GM23338 (cell line): ENCODE measurements around the gene ASPDH.

ENCODE experiments used
- CREB1 ChIP-seq: fragments of 250-450 bp; sonication (Bioruptor Pico); IDR thresholded peaks from 2 replicates; pipeline ENCODE4 v1.5.0; 2020; ENCODE audit warnings: low read depth, mild to moderate bottlenecking, moderate library complexity
- EZH2 ChIP-seq: fragments of 200-600 bp; sonication (generic); IDR thresholded peaks from one replicate; pipeline ENCODE4 v1.8.0; 2017; ENCODE audit warnings: antibody characterized with exemption, mild to moderate bottlenecking, low read depth; ENCODE audit not compliant: unreplicated experiment
- EZH2phosphoT487 ChIP-seq: fragments of 200-600 bp; sonication (generic); IDR thresholded peaks from one replicate; pipeline ENCODE4 v1.8.1; 2018; ENCODE audit warnings: antibody characterized with exemption; ENCODE audit not compliant: unreplicated experiment
- JUNB ChIP-seq: IDR thresholded peaks from one replicate; pipeline ENCODE4 v1.6.1; 2016; ENCODE audit warnings: antibody characterized with exemption; ENCODE audit not compliant: unreplicated experiment
- NANOG ChIP-seq: IDR thresholded peaks from 2 replicates; pipeline ENCODE4 v1.6.1; 2016; ENCODE audit warnings: antibody characterized with exemption, borderline replicate concordance
- POLR2AphosphoS5 ChIP-seq: IDR thresholded peaks from 2 replicates; pipeline ENCODE4 v1.6.1; 2016; ENCODE audit warnings: antibody characterized with exemption, low read depth
- ZNF114 ChIP-seq: fragments of 250-450 bp; sonication (Bioruptor Pico); IDR thresholded peaks from 2 replicates; pipeline ENCODE4 v1.5.0; 2020; ENCODE audit warnings: mild to moderate bottlenecking, moderate library complexity
- ZNF331 ChIP-seq: fragments of 250-450 bp; sonication (Bioruptor Pico); IDR thresholded peaks from 2 replicates; pipeline ENCODE4 v1.5.0; 2020; ENCODE audit warnings: low read depth, mild to moderate bottlenecking, moderate library complexity
- TF ChIP-seq, protein P1 (sequence below), 2 experiments: fragments of 200-600 bp in 1 of 2; sonication (generic) in 1 of 2; conservative IDR thresholded peaks; 2 replicates each; pipeline versions ENCODE4 v1.5.1 to v1.6.1; 2016 to 2017; ENCODE audit warnings: antibody characterized with exemption in 2 of 2, low read depth in 2 of 2, mild to moderate bottlenecking in 2 of 2, moderate library complexity in 1 of 2
- TF ChIP-seq, protein P2 (sequence below): IDR thresholded peaks from one replicate; pipeline ENCODE4 v1.6.1; 2018; ENCODE audit warnings: antibody characterized with exemption; ENCODE audit not compliant: unreplicated experiment
- TF ChIP-seq, protein P3 (sequence below): IDR thresholded peaks from 2 replicates; pipeline ENCODE4 v1.6.1; 2016; ENCODE audit warnings: antibody characterized with exemption

DNA sequence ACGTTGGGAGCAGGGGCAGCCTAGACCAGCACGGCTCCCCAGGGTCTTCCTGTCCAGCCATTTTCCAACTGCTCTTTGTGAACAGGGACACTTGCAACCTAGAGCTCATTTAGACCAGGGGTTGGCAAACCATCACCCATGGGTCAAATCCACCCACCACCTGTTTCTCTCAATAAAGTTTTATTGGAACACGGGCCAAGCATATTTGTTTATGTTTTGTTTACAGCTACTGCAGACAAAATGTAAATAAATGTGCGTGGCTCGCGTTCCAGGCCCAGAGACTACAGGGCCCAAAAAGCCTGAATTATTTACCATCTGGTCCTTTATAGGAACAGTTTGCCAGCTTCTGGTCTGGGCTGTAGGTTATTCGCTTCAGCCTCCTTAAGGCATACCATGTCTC is 50.7 kb downstream of the ASPDH start:
- TF ChIP-seq POLR2AphosphoS5 (no peak), CREB1 (CRISPR knock-in tag) (no peak), EZH2 (no peak), ZNF114 (CRISPR knock-in tag) (no peak), EZH2phosphoT487 (no peak), JUNB (no peak), ZNF331 (no peak), NANOG (no peak)
- TF ChIP-seq, protein P1, sequence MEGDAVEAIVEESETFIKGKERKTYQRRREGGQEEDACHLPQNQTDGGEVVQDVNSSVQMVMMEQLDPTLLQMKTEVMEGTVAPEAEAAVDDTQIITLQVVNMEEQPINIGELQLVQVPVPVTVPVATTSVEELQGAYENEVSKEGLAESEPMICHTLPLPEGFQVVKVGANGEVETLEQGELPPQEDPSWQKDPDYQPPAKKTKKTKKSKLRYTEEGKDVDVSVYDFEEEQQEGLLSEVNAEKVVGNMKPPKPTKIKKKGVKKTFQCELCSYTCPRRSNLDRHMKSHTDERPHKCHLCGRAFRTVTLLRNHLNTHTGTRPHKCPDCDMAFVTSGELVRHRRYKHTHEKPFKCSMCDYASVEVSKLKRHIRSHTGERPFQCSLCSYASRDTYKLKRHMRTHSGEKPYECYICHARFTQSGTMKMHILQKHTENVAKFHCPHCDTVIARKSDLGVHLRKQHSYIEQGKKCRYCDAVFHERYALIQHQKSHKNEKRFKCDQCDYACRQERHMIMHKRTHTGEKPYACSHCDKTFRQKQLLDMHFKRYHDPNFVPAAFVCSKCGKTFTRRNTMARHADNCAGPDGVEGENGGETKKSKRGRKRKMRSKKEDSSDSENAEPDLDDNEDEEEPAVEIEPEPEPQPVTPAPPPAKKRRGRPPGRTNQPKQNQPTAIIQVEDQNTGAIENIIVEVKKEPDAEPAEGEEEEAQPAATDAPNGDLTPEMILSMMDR (conservative IDR thresholded peaks at IDR 0.05; ENCODE audit: low read depth in 2 of 2), result no peak
- TF ChIP-seq, protein P2, sequence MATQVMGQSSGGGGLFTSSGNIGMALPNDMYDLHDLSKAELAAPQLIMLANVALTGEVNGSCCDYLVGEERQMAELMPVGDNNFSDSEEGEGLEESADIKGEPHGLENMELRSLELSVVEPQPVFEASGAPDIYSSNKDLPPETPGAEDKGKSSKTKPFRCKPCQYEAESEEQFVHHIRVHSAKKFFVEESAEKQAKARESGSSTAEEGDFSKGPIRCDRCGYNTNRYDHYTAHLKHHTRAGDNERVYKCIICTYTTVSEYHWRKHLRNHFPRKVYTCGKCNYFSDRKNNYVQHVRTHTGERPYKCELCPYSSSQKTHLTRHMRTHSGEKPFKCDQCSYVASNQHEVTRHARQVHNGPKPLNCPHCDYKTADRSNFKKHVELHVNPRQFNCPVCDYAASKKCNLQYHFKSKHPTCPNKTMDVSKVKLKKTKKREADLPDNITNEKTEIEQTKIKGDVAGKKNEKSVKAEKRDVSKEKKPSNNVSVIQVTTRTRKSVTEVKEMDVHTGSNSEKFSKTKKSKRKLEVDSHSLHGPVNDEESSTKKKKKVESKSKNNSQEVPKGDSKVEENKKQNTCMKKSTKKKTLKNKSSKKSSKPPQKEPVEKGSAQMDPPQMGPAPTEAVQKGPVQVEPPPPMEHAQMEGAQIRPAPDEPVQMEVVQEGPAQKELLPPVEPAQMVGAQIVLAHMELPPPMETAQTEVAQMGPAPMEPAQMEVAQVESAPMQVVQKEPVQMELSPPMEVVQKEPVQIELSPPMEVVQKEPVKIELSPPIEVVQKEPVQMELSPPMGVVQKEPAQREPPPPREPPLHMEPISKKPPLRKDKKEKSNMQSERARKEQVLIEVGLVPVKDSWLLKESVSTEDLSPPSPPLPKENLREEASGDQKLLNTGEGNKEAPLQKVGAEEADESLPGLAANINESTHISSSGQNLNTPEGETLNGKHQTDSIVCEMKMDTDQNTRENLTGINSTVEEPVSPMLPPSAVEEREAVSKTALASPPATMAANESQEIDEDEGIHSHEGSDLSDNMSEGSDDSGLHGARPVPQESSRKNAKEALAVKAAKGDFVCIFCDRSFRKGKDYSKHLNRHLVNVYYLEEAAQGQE, result no peak
- TF ChIP-seq, protein P3, sequence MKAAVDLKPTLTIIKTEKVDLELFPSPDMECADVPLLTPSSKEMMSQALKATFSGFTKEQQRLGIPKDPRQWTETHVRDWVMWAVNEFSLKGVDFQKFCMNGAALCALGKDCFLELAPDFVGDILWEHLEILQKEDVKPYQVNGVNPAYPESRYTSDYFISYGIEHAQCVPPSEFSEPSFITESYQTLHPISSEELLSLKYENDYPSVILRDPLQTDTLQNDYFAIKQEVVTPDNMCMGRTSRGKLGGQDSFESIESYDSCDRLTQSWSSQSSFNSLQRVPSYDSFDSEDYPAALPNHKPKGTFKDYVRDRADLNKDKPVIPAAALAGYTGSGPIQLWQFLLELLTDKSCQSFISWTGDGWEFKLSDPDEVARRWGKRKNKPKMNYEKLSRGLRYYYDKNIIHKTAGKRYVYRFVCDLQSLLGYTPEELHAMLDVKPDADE, result no peak
